AG04450 (cell line): Measurements from ENCODE around the gene PPP5C. TPM values are rescaled to one million over a fixed set of nuclear protein-coding genes. Genes with fewer than 3 reads are reported as not detected.

Source experiments
- CTCF ChIA-PET: fragments of 300-600, 350-600 bp; formaldehyde crosslinking; extraction: SDS; loops from one replicate; lab custom pipeline; 2022; ENCODE audit warnings: antibody characterized with exemption, inconsistent platforms; lab: Charles Lee
- POLR2A ChIA-PET: fragments of 350-600 bp; formaldehyde crosslinking; extraction: SDS; loops from one replicate; lab custom pipeline; 2021; ENCODE audit warnings: antibody characterized with exemption, inconsistent platforms; lab: Yijun Ruan, JAX
- DNase-seq: peaks from one replicate; pipeline ENCODE4 v3.0.0-alpha.2; 2011; ENCODE audit warnings: low read depth, low spot score
- H3K27ac ChIP-seq: one replicate; pipeline ENCODE4 v1.5.1; 2012; ENCODE audit warnings: low read depth, low read length, control low read depth
- H3K27me3 ChIP-seq: one replicate; pipeline ENCODE4 v1.6.0; 2012; ENCODE audit warnings: low read length; ENCODE audit not compliant: control insufficient read depth, insufficient read depth
- H3K4me3 ChIP-seq: 2 replicates; pipeline ENCODE4 v1.5.1; 2011; ENCODE audit warnings: mild to moderate bottlenecking, low read depth, low read length, control low read depth
- H3K9me3 ChIP-seq: 2 replicates; pipeline ENCODE4 v1.5.1; 2012; ENCODE audit warnings: low read length; ENCODE audit not compliant: control insufficient read depth, insufficient read depth
- polyA plus RNA-seq: library from polyadenylated mRNA; depleted of rRNA; stranded (reverse); fragments of >200 nt; gene quantifications from 2 replicates; pipeline ENCODE4 v1.2.3, GENCODE V29; 2011
- TF ChIP-seq, protein P1 (sequence below): IDR thresholded peaks from 2 replicates; pipeline ENCODE4 v1.5.1; 2011; ENCODE audit warnings: low read depth, low read length, control low read depth, inconsistent platforms

Gene PPP5C
- polyA plus RNA-seq, 1 experiment: 73.7 TPM

DNA sequence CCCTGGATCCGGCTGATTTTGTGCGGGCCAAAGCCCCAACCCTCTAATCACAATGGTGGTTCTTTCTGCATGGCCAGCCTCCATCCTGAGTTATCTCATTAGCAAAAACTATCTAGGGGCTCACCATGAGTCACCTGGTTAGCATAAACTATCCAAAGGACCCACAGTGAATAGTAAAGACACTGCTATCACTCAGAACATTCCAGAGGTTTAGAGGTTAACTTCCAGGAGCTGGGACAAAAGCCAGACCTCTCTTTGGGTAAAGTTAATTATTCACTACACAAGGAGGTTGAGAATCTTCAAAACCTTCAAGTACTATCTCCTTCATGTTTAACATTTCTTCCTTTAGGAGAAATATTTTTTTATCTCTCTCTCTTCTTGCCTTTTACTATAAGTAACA, 18.8 kb upstream of the PPP5C start:
- ChIA-PET CTCF (interaction anchor here (0.5 kb wide), 1 partner anchor 48 kb away, joined by 3 read pairs; no protein-coding TSS in a partner anchor), POLR2A (no interaction called here)
- H3K9me3 ChIP-seq: peaks cover 32% of the 10 kb centered on the region
- H3K27ac ChIP-seq: no peak overlapping the region
- H3K27me3 ChIP-seq: peaks cover 2% of the 10 kb centered on the region
- DNase-seq: no peak
- TF ChIP-seq, protein P1, sequence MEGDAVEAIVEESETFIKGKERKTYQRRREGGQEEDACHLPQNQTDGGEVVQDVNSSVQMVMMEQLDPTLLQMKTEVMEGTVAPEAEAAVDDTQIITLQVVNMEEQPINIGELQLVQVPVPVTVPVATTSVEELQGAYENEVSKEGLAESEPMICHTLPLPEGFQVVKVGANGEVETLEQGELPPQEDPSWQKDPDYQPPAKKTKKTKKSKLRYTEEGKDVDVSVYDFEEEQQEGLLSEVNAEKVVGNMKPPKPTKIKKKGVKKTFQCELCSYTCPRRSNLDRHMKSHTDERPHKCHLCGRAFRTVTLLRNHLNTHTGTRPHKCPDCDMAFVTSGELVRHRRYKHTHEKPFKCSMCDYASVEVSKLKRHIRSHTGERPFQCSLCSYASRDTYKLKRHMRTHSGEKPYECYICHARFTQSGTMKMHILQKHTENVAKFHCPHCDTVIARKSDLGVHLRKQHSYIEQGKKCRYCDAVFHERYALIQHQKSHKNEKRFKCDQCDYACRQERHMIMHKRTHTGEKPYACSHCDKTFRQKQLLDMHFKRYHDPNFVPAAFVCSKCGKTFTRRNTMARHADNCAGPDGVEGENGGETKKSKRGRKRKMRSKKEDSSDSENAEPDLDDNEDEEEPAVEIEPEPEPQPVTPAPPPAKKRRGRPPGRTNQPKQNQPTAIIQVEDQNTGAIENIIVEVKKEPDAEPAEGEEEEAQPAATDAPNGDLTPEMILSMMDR: no peak
- H3K4me3 ChIP-seq: no peak overlapping the region

DNA sequence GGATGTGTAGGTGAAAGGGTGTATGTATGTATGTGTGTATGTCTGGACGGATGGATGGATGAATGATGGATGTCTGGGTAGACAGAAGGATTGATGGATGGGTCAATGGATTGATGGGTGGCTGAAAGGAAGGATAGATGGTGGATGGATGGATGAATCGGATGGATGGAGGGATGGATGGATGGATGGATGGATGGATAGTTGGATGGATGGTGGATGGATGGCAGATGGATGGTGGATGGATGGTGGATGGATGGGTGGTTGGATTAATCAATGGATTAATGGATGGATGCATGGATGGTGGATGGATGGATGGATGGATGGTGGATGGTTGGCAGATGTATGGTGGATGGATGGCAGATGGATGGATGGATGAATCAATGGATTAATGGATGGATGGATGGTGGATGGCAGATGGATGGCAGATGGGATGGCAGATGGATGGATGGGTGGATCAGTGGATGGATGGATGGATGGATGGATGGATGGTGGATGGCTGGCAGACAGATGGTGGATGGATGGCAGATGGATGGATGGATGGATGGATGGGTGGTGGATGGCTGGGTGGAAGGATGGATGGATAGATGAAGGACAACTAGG, 16.5 kb upstream of the PPP5C start:
- TF ChIP-seq, protein P1: no peak
- peaks cover 29% of the 10 kb centered on the region for H3K9me3 ChIP-seq
- no peak for DNase-seq
- no peak overlapping the region for H3K27ac ChIP-seq
- POLR2A ChIA-PET: no interaction called here
- no peak overlapping the region for H3K4me3 ChIP-seq
- H3K27me3 ChIP-seq: peaks cover 4% of the 10 kb centered on the region
- CTCF ChIA-PET: no interaction called here

DNA sequence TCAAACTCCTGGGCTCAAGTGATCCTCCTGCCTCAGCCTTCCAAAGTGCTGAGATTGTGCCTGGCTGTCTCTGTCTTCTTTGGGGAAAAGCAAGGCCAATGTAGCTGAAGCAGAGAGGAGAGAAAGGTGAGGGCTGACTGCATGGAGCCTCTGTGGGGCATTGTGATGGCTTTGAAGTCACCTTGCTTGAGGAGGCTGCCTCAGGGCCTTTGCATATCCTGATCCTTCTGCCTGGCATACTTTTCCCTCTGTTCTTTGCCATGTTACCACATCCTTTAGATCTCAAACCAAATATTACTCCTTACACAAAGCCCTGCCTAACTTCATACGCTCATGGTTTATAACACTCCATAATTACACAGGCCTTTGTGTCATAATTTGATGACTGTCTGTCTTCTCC, 9.4 kb upstream of the PPP5C start:
- DNase-seq: no peak
- H3K27me3 ChIP-seq: peaks cover 9% of the 10 kb centered on the region
- no peak overlapping the region for H3K4me3 ChIP-seq
- CTCF ChIA-PET: no interaction called here
- no peaks in the 10 kb centered on the region; the same call in 1 of the 2 replicates for H3K9me3 ChIP-seq
- no peak overlapping the region for H3K27ac ChIP-seq
- POLR2A ChIA-PET: no interaction called here
- TF ChIP-seq, protein P1: no peak

DNA sequence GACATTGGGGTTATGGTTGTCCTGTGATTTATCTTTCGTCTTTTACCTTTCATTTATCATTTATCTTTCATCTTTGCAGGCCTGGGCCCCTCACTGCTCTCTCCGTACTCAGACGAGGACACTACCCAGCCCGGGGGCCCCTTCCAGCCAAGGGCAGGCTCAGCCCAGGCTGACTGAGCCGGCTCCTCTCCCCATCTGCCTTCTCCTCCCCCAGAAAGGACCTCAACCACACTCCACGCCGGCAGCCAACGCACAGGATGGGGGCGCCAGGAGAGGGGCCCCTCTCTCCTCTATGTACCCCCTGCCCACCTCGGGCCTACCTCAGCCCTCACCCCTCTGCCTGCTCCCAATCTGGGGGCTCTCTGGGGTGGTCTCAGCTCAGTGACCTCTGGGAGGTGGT, 7.4 kb upstream of the PPP5C start:
- ChIA-PET POLR2A (no interaction called here), CTCF (no interaction called here)
- peaks cover 10% of the 10 kb centered on the region for H3K27me3 ChIP-seq
- TF ChIP-seq, protein P1: no peak
- no peaks in the 10 kb centered on the region; the same call in 1 of the 2 replicates for H3K9me3 ChIP-seq
- no peak overlapping the region for H3K27ac ChIP-seq
- no peak for DNase-seq
- no peak overlapping the region for H3K4me3 ChIP-seq

DNA sequence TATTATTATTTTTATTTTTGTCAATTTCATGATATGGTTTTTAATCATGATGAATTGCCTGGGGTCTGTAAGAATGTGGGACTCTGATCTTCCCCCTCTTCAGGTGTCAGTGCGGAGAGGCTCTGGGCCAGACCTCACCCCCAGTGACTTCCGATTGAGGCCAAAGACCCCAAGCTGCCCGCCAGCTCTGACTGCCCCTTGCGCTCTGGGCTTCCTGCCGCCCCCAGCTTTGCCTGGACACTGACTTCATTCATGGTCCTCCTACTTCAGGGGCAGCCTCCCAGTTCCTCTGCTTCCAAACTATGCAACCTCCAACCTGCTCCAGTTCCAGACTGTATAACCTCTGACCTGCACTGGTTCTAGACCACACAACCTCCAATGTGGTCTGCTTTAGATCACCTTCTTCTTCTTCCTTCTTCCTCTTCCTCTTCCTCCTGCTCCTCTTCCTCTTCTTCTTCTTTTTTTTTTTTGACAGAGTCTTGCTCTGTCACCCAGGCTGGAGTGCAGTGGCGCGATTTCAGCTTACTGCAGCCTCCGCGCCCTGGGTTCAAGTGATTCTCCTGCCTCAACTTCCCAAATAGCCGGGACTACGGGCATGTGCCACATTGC, 6.7 kb upstream of the PPP5C start:
- TF ChIP-seq, protein P1: no peak
- ChIA-PET CTCF (no interaction called here), POLR2A (no interaction called here)

More for the DNA sequence above, 6.7 kb upstream of the PPP5C start:
- Histone ChIP-seq H3K27me3 (peaks cover 10% of the 10 kb centered on the region), H3K4me3 (no peak overlapping the region), H3K9me3 (no peaks in the 10 kb centered on the region; the same call in 1 of the 2 replicates), H3K27ac (no peak overlapping the region)
- DNase-seq: no peak
